ENCODE results near the gene PTPRB. TPM values are rescaled to one million over a fixed set of nuclear protein-coding genes. Genes with fewer than 3 reads are reported as not detected.
A peak's percentile ranks its signal among the peaks of the same experiment; 100 is the strongest.

Gene PTPRB
- total and polyA plus RNA-seq, 3 donors from 2014 or later, result 5.3 to 10.9 (median 7.2) TPM

DNA sequence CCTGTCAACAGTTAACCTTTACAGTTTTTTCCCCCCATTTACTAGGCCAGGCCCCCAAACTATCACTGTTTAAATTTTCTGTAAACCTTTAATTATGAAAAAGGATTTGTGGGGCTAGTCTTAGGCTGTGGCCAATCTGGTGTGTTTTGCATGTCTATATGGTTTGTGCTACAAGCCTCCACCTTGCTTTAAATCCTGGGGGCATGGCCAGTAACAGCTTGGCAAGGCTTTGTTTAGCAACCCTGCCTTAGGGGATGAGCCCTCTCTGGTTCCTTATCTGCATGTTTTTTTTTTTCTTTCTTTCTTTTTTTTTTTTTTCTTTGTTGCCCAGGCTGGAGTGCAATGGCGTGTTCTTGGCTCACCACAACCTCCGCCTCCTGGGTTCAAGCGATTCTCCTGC lies 168.5 kb downstream of the PTPRB start:
- no peak for DNase-seq
- Histone ChIP-seq H3K27me3 (no peaks in the 10 kb centered on the region), H3K4me3 (no peak overlapping the region), H3K9me3 (no peaks in the 10 kb centered on the region), H3K27ac (no peak overlapping the region), H3K4me1 (no peaks in the 10 kb centered on the region), H3K36me3 (ENCODE audit: low read depth, missing control alignments) (no peaks in the 10 kb centered on the region)
- TF ChIP-seq, protein P1, sequence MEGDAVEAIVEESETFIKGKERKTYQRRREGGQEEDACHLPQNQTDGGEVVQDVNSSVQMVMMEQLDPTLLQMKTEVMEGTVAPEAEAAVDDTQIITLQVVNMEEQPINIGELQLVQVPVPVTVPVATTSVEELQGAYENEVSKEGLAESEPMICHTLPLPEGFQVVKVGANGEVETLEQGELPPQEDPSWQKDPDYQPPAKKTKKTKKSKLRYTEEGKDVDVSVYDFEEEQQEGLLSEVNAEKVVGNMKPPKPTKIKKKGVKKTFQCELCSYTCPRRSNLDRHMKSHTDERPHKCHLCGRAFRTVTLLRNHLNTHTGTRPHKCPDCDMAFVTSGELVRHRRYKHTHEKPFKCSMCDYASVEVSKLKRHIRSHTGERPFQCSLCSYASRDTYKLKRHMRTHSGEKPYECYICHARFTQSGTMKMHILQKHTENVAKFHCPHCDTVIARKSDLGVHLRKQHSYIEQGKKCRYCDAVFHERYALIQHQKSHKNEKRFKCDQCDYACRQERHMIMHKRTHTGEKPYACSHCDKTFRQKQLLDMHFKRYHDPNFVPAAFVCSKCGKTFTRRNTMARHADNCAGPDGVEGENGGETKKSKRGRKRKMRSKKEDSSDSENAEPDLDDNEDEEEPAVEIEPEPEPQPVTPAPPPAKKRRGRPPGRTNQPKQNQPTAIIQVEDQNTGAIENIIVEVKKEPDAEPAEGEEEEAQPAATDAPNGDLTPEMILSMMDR (IDR thresholded peaks at IDR 0.05), result no peak
- TF ChIP-seq POLR2A (IDR thresholded peaks at IDR 0.05), result no peak
- 57 to 78% methylated on average over 3 of the region's 3 CpGs for WGBS, 2 donors
- intact Hi-C loops (cut with DNase I; ENCODE audit: low total_unique reads), result no loop called here

DNA sequence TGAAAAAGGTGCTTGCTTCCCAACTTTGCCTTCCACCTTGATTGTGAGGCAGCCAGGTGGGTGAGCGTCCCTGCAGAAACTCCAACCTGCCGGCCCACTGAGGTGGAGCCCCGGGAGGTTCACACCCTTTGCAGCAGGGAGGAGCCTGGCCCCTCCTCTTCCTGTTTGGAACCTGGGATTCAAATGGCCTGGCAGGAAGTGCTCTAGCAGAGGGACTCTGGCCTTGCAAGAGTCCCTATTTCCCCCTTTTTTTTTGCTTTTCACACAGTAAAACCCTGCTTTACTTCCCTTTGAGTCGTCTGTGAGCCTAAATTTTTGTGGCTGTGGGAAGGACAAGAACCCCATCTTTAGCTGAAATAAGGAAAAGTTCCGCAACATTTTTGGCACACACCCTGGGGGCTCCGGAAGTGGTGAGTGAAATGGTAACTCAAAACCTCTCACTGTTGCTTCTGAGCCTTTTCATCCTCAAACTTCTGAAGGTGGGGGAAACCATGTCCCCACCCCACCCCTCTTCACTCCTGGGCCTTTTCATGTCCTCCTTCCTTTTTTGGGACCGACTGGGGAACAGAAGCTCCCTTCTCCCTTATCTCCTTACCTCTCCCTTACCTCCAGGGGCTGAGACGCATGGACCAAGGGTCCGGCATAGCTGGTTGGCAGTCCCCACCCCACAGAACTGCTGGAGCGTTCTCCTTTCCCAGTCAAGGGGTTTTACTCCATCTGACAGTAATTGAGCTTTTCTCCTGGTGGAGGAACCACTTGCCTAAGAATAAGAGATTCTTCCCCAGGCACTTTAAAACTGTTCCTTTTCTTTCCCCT lies 169.1 kb downstream of the PTPRB start:
- Histone ChIP-seq H3K27me3 (no peaks in the 10 kb centered on the region), H3K9me3 (no peaks in the 10 kb centered on the region), H3K36me3 (ENCODE audit: low read depth, missing control alignments) (no peaks in the 10 kb centered on the region), H3K4me3 (peak overlapping the region; percentile 31 to 42), H3K27ac (no peak overlapping the region), H3K4me1 (no peaks in the 10 kb centered on the region)
- intact Hi-C loops (cut with DNase I; ENCODE audit: low total_unique reads), result no loop called here
- peak; percentile 67 for DNase-seq
- WGBS, 2 donors, result 60 to 66% methylated on average over 10 of the region's 10 CpGs
- no peak for TF ChIP-seq POLR2A (IDR thresholded peaks at IDR 0.05)
- TF ChIP-seq, protein P1 (IDR thresholded peaks at IDR 0.05), result no peak

DNA sequence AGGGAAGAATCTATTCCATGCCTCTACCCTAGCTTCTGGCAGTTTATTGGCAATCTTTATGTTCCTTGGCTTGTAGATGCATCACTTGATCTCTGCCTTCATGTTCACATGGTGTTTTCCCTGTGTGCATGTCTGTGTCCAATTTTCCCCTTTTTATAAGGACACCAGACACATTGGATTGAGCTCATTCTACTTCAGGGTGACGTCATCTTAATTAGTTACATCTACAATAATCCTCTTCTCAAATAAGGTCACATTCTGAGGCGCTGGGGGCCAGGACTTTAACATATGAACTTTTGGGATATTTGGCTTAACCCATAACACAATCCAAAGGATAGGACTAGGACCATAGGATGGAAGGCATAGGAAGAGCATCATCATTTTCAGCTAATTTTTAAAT lies 169.8 kb downstream of the PTPRB start:
- H3K36me3 ChIP-seq (ENCODE audit: low read depth, missing control alignments), result no peaks in the 10 kb centered on the region
- TF ChIP-seq, protein P1 (IDR thresholded peaks at IDR 0.05), result no peak
- no peak for TF ChIP-seq POLR2A (IDR thresholded peaks at IDR 0.05)
- no peaks in the 10 kb centered on the region for H3K27me3 ChIP-seq
- no peak for DNase-seq
- no peaks in the 10 kb centered on the region for H3K4me1 ChIP-seq
- H3K4me3 ChIP-seq, result peak overlapping the region in 1 of 2 donors; percentile 42
- 66 to 83% methylated on average over 2 of the region's 2 CpGs for WGBS, 2 donors
- H3K9me3 ChIP-seq, result no peaks in the 10 kb centered on the region
- intact Hi-C loops (cut with DNase I; ENCODE audit: low total_unique reads), result no loop called here
- no peak overlapping the region for H3K27ac ChIP-seq

DNA sequence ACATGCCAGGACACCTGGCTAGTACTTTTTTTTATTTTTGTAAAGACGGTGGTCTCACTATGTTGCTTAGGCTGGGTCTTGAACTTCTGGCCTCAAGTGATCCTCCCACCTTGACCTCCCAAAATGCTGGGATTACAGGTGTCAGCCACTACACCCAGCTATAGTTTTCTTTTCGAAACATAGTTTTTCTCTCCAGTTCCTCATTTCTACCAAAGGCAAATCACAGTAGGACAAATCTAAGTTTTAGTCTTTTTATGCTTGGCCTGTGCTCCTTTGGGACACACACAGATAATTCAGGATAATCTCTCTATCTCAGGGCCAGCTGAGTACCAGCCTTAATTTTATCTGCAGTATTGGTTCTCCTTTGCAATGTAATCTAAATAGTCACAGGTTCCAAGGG lies 170.5 kb downstream of the PTPRB start:
- no peaks in the 10 kb centered on the region for H3K36me3 ChIP-seq (ENCODE audit: low read depth, missing control alignments)
- DNase-seq, result no peak
- no peak for TF ChIP-seq POLR2A (IDR thresholded peaks at IDR 0.05)
- TF ChIP-seq, protein P1 (IDR thresholded peaks at IDR 0.05), result no peak
- H3K4me1 ChIP-seq, result no peaks in the 10 kb centered on the region
- no peak overlapping the region for H3K27ac ChIP-seq
- H3K4me3 ChIP-seq, result no peak overlapping the region
- 80 to 85% methylated on average over 2 of the region's 2 CpGs for WGBS, 2 donors
- intact Hi-C loops (cut with DNase I; ENCODE audit: low total_unique reads), result no loop called here
- no peaks in the 10 kb centered on the region for H3K27me3 ChIP-seq
- no peaks in the 10 kb centered on the region for H3K9me3 ChIP-seq

Measured in testis (tissue), 3 donors.